ENCODE data around the gene KRTAP4-4. TPM values are rescaled to one million over a fixed set of nuclear protein-coding genes. Genes with fewer than 3 reads are reported as not detected.
"Not testable (repeated sequence)": the region's sequence is repeated elsewhere in the genome, so short reads cannot be mapped to it uniquely, and the experiment has no call there.

KRTAP4-4 gene
- total RNA-seq, 4 donors from 2014 or later: not detected

DNA sequence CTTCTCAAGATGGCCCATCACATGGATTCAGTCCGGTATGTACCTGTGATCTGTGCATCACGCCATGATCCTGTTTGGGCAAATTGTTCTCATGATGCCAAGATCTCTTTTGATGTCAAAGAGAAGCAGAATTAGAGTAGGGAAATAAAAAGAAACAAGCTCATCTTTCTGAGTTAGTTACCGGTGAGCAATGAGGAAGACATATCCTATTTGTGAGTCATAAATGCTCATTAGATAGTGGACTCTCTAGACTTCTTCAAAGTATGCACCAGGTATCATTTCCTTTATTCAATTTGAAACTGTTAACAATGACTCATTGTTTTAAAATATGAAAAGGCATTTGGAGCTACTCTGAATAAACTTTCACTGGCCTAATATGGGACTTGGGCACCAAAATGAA lies 28.6 kb downstream of the KRTAP4-4 start:
- Histone ChIP-seq H3K9me3 (peaks cover 0 to 4% (median 0%) of the 10 kb centered on the region in 4 donors), H3K4me1 (no peaks in the 10 kb centered on the region), H3K27ac (replicated peaks in 1 of 4) (no peak overlapping the region), H3K36me3 (no peaks in the 10 kb centered on the region), H3K4me3 (no peak overlapping the region), H3K27me3 (no peaks in the 10 kb centered on the region)
- no peak for DNase-seq (ENCODE audit: extremely low spot score)
- TF ChIP-seq POLR2A (IDR thresholded peaks at IDR 0.05; ENCODE audit: low read depth) (no peak), CTCF (IDR thresholded peaks at IDR 0.05) (no peak), EP300 (IDR thresholded peaks at IDR 0.05) (no peak), POLR2AphosphoS5 (IDR thresholded peaks at IDR 0.05) (no peak)
- intact Hi-C loops (cut with DNase I): no loop called here
- 81% methylated on average over 3 of the region's 3 CpGs for WGBS

GRCh38 chr17:41127371-41127770 lies 33.2 kb downstream of the KRTAP4-4 start:
- TF ChIP-seq POLR2AphosphoS5 (IDR thresholded peaks at IDR 0.05): no peak
- TF ChIP-seq CTCF (IDR thresholded peaks at IDR 0.05): no peak
- no peak for TF ChIP-seq EP300 (IDR thresholded peaks at IDR 0.05)
- no peak for TF ChIP-seq POLR2A (IDR thresholded peaks at IDR 0.05; ENCODE audit: low read depth)
- H3K27ac ChIP-seq (replicated peaks in 1 of 4): no peak overlapping the region
- H3K27me3 ChIP-seq: peaks cover 0 to 9% (median 0%) of the 10 kb centered on the region in 4 donors
- intact Hi-C loops (cut with DNase I): no loop called here
- WGBS: 76% methylated on average over 1 of the region's 1 CpG
- no peak for DNase-seq (ENCODE audit: extremely low spot score)
- H3K9me3 ChIP-seq: no peaks in the 10 kb centered on the region
- no peaks in the 10 kb centered on the region for H3K36me3 ChIP-seq
- no peaks in the 10 kb centered on the region for H3K4me1 ChIP-seq
- no peak overlapping the region for H3K4me3 ChIP-seq

DNA sequence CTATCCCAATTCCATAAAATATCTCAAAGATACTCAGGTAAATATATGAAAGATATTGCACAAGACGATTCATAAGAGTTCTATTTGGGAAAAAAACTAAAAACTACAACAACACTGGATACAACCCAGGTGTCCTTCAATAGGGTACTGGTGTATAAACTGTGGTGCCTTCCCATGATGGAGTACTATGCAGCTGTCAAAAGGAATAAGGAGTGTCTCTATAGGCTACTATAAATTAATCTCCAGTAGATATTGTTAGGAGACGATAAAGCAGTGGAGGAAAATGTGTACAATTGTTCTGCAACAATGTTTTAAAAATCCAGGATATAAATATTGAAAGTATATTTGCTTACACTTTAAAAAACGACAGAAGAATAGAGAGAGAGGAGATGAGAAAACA lies 34.1 kb downstream of the KRTAP4-4 start:
- Histone ChIP-seq H3K36me3 (no peaks in the 10 kb centered on the region), H3K4me3 (no peak overlapping the region), H3K9me3 (no peaks in the 10 kb centered on the region), H3K4me1 (no peaks in the 10 kb centered on the region), H3K27ac (replicated peaks in 1 of 4) (no peak overlapping the region), H3K27me3 (peaks cover 0 to 9% (median 0%) of the 10 kb centered on the region in 4 donors)
- TF ChIP-seq EP300 (IDR thresholded peaks at IDR 0.05): no peak
- TF ChIP-seq CTCF (IDR thresholded peaks at IDR 0.05): no peak
- intact Hi-C loops (cut with DNase I): no loop called here
- no peak for DNase-seq (ENCODE audit: extremely low spot score)
- WGBS: 85% methylated on average over 3 of the region's 3 CpGs

DNA sequence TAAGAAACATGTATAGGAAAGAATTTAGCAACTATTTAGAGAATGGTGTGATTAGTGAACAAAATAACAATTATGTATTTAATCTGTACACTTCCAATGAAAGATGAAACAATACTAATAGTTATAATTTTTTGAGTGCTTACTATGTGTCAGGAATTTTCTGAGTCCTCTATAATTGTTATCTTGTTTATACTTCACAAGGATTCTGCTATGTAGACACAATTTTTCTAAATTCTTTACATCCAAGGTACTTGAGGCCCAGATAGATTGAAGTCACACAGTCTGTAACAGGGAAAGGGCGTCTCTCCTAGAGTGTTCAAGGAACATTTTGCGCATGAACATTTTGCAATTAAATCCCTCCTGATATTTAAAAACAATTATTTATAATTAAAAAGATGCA lies 35.5 kb downstream of the KRTAP4-4 start:
- intact Hi-C loops (cut with DNase I): no loop called here
- no peak for DNase-seq (ENCODE audit: extremely low spot score)
- H3K27me3 ChIP-seq: peaks cover 0 to 9% (median 0%) of the 10 kb centered on the region in 4 donors
- H3K27ac ChIP-seq (replicated peaks in 1 of 4): no peak overlapping the region
- H3K4me1 ChIP-seq: no peaks in the 10 kb centered on the region
- H3K9me3 ChIP-seq: no peaks in the 10 kb centered on the region
- no peaks in the 10 kb centered on the region for H3K36me3 ChIP-seq
- WGBS: 89% methylated on average over 2 of the region's 2 CpGs
- TF ChIP-seq EP300 (IDR thresholded peaks at IDR 0.05) (no peak), CTCF (IDR thresholded peaks at IDR 0.05) (no peak), POLR2AphosphoS5 (IDR thresholded peaks at IDR 0.05) (no peak), POLR2A (IDR thresholded peaks at IDR 0.05; ENCODE audit: low read depth) (no peak)
- H3K4me3 ChIP-seq: no peak overlapping the region

DNA sequence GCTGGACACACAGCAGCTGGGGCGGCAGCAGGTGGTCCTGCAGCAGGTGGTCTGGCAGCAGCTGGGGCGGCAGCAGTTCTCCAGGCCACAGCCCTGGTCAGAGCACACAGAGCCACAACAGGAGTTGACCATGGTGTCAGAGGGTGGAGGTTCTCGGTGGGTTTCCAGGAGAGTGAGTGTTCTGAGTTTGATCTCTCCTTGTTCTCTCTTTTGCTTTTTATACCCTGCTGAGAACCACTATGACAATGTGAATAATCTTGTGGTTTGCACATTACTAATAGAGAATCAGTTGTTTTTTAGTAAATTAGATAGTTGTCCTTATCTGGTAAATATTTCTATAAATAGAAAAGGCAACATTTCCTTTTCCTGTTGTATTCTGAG lies 36.6 kb downstream of the KRTAP4-4 start, which contains the start of gene KRTAP4-12:
Gene KRTAP4-12 (minus strand): TSS at position 192 of the 381 bp plus-strand sequence. CDS start 60 bp downstream, at position 132.
- H3K27ac ChIP-seq (replicated peaks in 1 of 4); H3K9me3 ChIP-seq; H3K27me3 ChIP-seq; intact Hi-C loops (cut with DNase I); H3K4me1 ChIP-seq; DNase-seq (ENCODE audit: extremely low spot score); H3K36me3 ChIP-seq; H3K4me3 ChIP-seq: not testable (repeated sequence)
- WGBS: 82% methylated on average over 2 of the region's 3 CpGs

GRCh38 chr17:41123292-41123990 lies 37.1 kb downstream of the KRTAP4-4 start:
- H3K4me1 ChIP-seq; H3K9me3 ChIP-seq; H3K4me3 ChIP-seq; intact Hi-C loops (cut with DNase I); H3K36me3 ChIP-seq; H3K27me3 ChIP-seq; H3K27ac ChIP-seq (replicated peaks in 1 of 4); DNase-seq (ENCODE audit: extremely low spot score): not testable (repeated sequence)
- 69% methylated on average over 8 of the region's 12 CpGs for WGBS
